ENCODE data around the gene APOO. TPM values are rescaled to one million over a fixed set of nuclear protein-coding genes. Genes with fewer than 3 reads are reported as not detected.

The APOO gene
- polyA plus RNA-seq, 1 donor from 2014 or later = 42.5 TPM

GRCh38 chrX:23953908-23954269, 46.2 kb upstream of the APOO start:
- no peak overlapping the region for H3K4me2 ChIP-seq (ENCODE audit: low read length)
- H4K20me1 ChIP-seq (ENCODE audit: insufficient read depth) = no peaks in the 10 kb centered on the region
- H3K27me3 ChIP-seq (ENCODE audit: insufficient read depth, low read depth, low read length) = no peaks in the 10 kb centered on the region
- no peak for TF ChIP-seq TAF1 (IDR thresholded peaks at IDR 0.05; ENCODE audit: low read depth)
- no peak for TF ChIP-seq CTCF (IDR thresholded peaks at IDR 0.05; ENCODE audit: poor library complexity, severe bottlenecking)
- TF ChIP-seq EP300 (conservative IDR thresholded peaks at IDR 0.05; ENCODE audit: poor library complexity, severe bottlenecking) = no peak
- TF ChIP-seq RAD21 (conservative IDR thresholded peaks at IDR 0.05) = no peak
- TF ChIP-seq EZH2 (IDR thresholded peaks at IDR 0.05; ENCODE audit: borderline replicate concordance, insufficient read depth, low read length, poor library complexity, severe bottlenecking) = no peak
- TF ChIP-seq REST (IDR thresholded peaks at IDR 0.05; ENCODE audit: borderline replicate concordance) = no peak
- no peak for TF ChIP-seq POLR2AphosphoS5 (IDR thresholded peaks at IDR 0.05)
- no peak for TF ChIP-seq MXI1 (conservative IDR thresholded peaks at IDR 0.05; ENCODE audit: poor library complexity, severe bottlenecking)
- TF ChIP-seq SMC3 (conservative IDR thresholded peaks at IDR 0.05; ENCODE audit: poor library complexity) = no peak
- no peaks in the 10 kb centered on the region for H3K9me3 ChIP-seq (ENCODE audit: low read length)
- no peak overlapping the region for H2AFZ ChIP-seq (ENCODE audit: low read depth, low read length)
- H3K9ac ChIP-seq (ENCODE audit: low read length) = no peak overlapping the region
- no peaks in the 10 kb centered on the region for H3K36me3 ChIP-seq (ENCODE audit: insufficient read depth, low read length)
- no peaks in the 10 kb centered on the region for H3F3A ChIP-seq (ENCODE audit: insufficient read depth, low read length, poor library complexity, severe bottlenecking)
- H3K79me2 ChIP-seq (replicated peaks; ENCODE audit: insufficient read depth, low read length) = no peaks in the 10 kb centered on the region
- H3K4me3 ChIP-seq (ENCODE audit: low read length) = no peak overlapping the region
- no peak overlapping the region for H3K27ac ChIP-seq (ENCODE audit: low read length)
- H3K9me2 ChIP-seq (ENCODE audit: insufficient read depth, low read length) = no peaks in the 10 kb centered on the region

DNA sequence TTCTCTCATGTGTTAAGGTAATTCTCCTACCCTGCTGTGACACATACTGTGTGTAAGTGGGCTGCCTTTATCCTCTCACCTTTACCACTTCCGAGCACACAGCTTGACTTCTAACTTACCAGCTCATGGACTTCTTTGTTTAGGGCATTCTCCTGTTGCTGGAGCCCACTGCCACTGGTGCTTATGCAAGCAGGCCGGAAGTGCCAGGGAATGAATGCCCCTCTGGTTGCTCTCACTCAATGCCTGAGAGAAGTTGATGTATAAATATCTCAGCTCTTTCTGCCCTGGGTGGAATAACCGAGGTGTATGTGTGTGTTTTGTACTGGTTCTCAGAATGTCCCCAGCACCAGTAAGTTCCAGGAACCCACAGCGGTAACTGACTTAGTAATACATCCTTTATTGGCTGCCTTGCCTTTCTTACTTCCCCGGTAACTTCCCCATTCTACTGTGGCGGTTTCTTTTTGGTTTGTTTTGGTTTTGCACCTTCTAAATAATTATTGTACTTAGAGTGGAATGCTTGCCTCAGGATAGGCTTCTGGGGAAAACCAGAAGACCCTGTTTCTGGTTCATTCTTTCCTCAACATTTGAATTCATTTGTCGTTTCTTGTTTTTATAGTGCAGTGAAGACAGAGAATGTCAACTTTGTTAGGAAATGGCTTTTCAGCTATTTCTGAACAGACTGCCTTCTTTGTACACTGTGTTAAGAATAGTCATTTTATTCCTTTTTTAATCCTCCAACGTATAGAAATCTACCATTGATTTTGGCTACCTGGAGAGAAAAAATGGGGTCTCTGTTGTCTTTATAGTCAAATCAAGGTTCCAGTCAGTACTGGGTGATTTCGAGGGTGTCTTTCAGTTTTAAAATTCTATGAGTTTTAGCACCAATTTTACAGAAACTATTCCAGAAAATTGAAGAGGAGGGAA, 45.5 kb upstream of the APOO start:
- Histone ChIP-seq H4K20me1 (ENCODE audit: insufficient read depth) (no peaks in the 10 kb centered on the region), H3K4me3 (ENCODE audit: low read length) (no peak overlapping the region), H3F3A (ENCODE audit: insufficient read depth, low read length, poor library complexity, severe bottlenecking) (no peaks in the 10 kb centered on the region), H3K36me3 (ENCODE audit: insufficient read depth, low read length) (no peaks in the 10 kb centered on the region), H3K79me2 (replicated peaks; ENCODE audit: insufficient read depth, low read length) (no peaks in the 10 kb centered on the region), H3K27ac (ENCODE audit: low read length) (no peak overlapping the region), H3K4me2 (ENCODE audit: low read length) (no peak overlapping the region), H3K9me2 (ENCODE audit: insufficient read depth, low read length) (no peaks in the 10 kb centered on the region), H3K9ac (ENCODE audit: low read length) (no peak overlapping the region), H3K27me3 (ENCODE audit: insufficient read depth, low read depth, low read length) (no peaks in the 10 kb centered on the region), H2AFZ (ENCODE audit: low read depth, low read length) (no peak overlapping the region), H3K9me3 (ENCODE audit: low read length) (no peaks in the 10 kb centered on the region)
- TF ChIP-seq REST (IDR thresholded peaks at IDR 0.05; ENCODE audit: borderline replicate concordance) (no peak), SMC3 (conservative IDR thresholded peaks at IDR 0.05; ENCODE audit: poor library complexity) (no peak), POLR2AphosphoS5 (IDR thresholded peaks at IDR 0.05) (no peak), TAF1 (IDR thresholded peaks at IDR 0.05; ENCODE audit: low read depth) (no peak), MXI1 (conservative IDR thresholded peaks at IDR 0.05; ENCODE audit: poor library complexity, severe bottlenecking) (no peak), EP300 (conservative IDR thresholded peaks at IDR 0.05; ENCODE audit: poor library complexity, severe bottlenecking) (no peak), CTCF (IDR thresholded peaks at IDR 0.05; ENCODE audit: poor library complexity, severe bottlenecking) (no peak), EZH2 (IDR thresholded peaks at IDR 0.05; ENCODE audit: borderline replicate concordance, insufficient read depth, low read length, poor library complexity, severe bottlenecking) (no peak), RAD21 (conservative IDR thresholded peaks at IDR 0.05) (no peak)

Measured in neural cell (in vitro differentiated cells).